Neural crest cell (in vitro differentiated cells): Measurements from ENCODE around the gene UGT2A2. TPM values are rescaled to one million over a fixed set of nuclear protein-coding genes. Genes with fewer than 3 reads are reported as not detected.
"Not testable (repeated sequence)": the region's sequence is repeated elsewhere in the genome, so short reads cannot be mapped to it uniquely, and the experiment has no call there.

ENCODE experiments used
- DNase-seq: peaks from one replicate; pipeline ENCODE4 v3.0.0; 2021; ENCODE audit warnings: low read depth, mixed read lengths, low spot score
- H3K27ac Mint-ChIP-seq: one replicate; pipeline ENCODE4 v1.8.0; 2021; ENCODE audit warnings: mild to moderate bottlenecking, mixed read lengths; ENCODE audit not compliant: unreplicated experiment
- H3K27me3 Mint-ChIP-seq: 2 replicates; pipeline ENCODE4 v1.8.0; 2021; ENCODE audit warnings: low read depth, mild to moderate bottlenecking, mixed read lengths
- H3K36me3 Mint-ChIP-seq: 2 replicates; pipeline ENCODE4 v1.8.0; 2021; ENCODE audit warnings: low read depth, mild to moderate bottlenecking, mixed read lengths
- H3K4me1 Mint-ChIP-seq: 2 replicates; pipeline ENCODE4 v1.8.0; 2021; ENCODE audit warnings: mixed read lengths
- H3K4me3 Mint-ChIP-seq: one replicate; pipeline ENCODE4 v1.8.0; 2021; ENCODE audit warnings: mild to moderate bottlenecking, mixed read lengths
- H3K9me3 Mint-ChIP-seq: 2 replicates; pipeline ENCODE4 v1.8.0; 2021; ENCODE audit warnings: mixed read lengths
- CTCF ChIP-seq: fragments of 200-600 bp; sonication (generic); conservative IDR thresholded peaks from 2 replicates; pipeline ENCODE4 v1.5.0; 2021; ENCODE audit warnings: antibody characterized with exemption, mild to moderate bottlenecking
- long read RNA-seq: library from polyadenylated mRNA; unstranded; transcript quantifications from one replicate; pipeline ENCODE4 v2.0.0, GENCODE V29; 2020
- total RNA-seq: library from RNA; stranded (reverse); gene quantifications from 2 replicates; pipeline ENCODE4 v1.2.1, GENCODE V29; 2021

Gene UGT2A2
- total RNA-seq: not detected in 2 replicates
- long read RNA-seq: 0 reads

GRCh38 chr4:69639542-69639941 lies at the start of gene UGT2A2:
Gene UGT2A2 (minus strand): TSS chr4:69639642. CDS start chr4:69639640, 2 bp downstream.
- no peak within 1 kb of the TSS for H3K27ac Mint-ChIP-seq
- no peaks in the 10 kb centered on the region for H3K9me3 Mint-ChIP-seq
- no peak for DNase-seq
- no peaks in the 10 kb centered on the region for H3K4me1 Mint-ChIP-seq
- no peak for TF ChIP-seq CTCF
- H3K27me3 Mint-ChIP-seq: no peaks in the 10 kb centered on the region
- no peak within 1 kb of the TSS for H3K4me3 Mint-ChIP-seq
- no peaks in the 10 kb centered on the region for H3K36me3 Mint-ChIP-seq

- Mint-ChIP-seq H3K27me3 (peaks cover 20% of the 10 kb centered on the region), H3K27ac (no peak overlapping the region), H3K4me1 (no peaks in the 10 kb centered on the region), H3K36me3 (no peaks in the 10 kb centered on the region), H3K9me3 (no peaks in the 10 kb centered on the region), H3K4me3 (no peak overlapping the region)
- TF ChIP-seq CTCF: no peak
- no peak for DNase-seq
Measured at GRCh38 chr4:69684804-69685203, 45.4 kb upstream of the UGT2A2 start.

- H3K36me3 Mint-ChIP-seq: peaks cover 1% of the 10 kb centered on the region
- H3K9me3 Mint-ChIP-seq: no peaks in the 10 kb centered on the region
- H3K4me1 Mint-ChIP-seq: no peaks in the 10 kb centered on the region
- H3K27me3 Mint-ChIP-seq: no peaks in the 10 kb centered on the region
- TF ChIP-seq CTCF: no peak
- H3K4me3 Mint-ChIP-seq: no peak overlapping the region
- peak overlapping the region; percentile 62 for H3K27ac Mint-ChIP-seq
- no peak for DNase-seq
Measured at GRCh38 chr4:69668680-69669079, 29.2 kb upstream of the UGT2A2 start.

GRCh38 chr4:69664009-69664408 lies 24.6 kb upstream of the UGT2A2 start:
- not testable (repeated sequence) for H3K9me3 Mint-ChIP-seq, H3K27me3 Mint-ChIP-seq, H3K27ac Mint-ChIP-seq, H3K36me3 Mint-ChIP-seq, DNase-seq, H3K4me1 Mint-ChIP-seq
- H3K4me3 Mint-ChIP-seq: peak overlapping the region; percentile 68

- H3K4me1 Mint-ChIP-seq, H3K27ac Mint-ChIP-seq, H3K36me3 Mint-ChIP-seq, H3K27me3 Mint-ChIP-seq, H3K4me3 Mint-ChIP-seq, DNase-seq: not testable (repeated sequence)
- peaks cover 10% of the 10 kb centered on the region for H3K9me3 Mint-ChIP-seq
Measured at GRCh38 chr4:69661130-69661803, 21.8 kb upstream of the UGT2A2 start.

- Mint-ChIP-seq H3K4me3 (no peak overlapping the region), H3K4me1 (no peaks in the 10 kb centered on the region), H3K27me3 (no peaks in the 10 kb centered on the region), H3K9me3 (peaks cover 6% of the 10 kb centered on the region), H3K27ac (no peak overlapping the region), H3K36me3 (peaks cover 5% of the 10 kb centered on the region)
- TF ChIP-seq CTCF: no peak
- no peak for DNase-seq
Measured at GRCh38 chr4:69658133-69658532, 18.7 kb upstream of the UGT2A2 start.
